T-cell (primary cell): ENCODE results near the gene ABHD6. TPM values are rescaled to one million over a fixed set of nuclear protein-coding genes. Genes with fewer than 3 reads are reported as not detected.

Source experiments
- ATAC-seq, 4 experiments: fragments of 200-7000 bp in 3 of 4; fragments of 150-1000 bp in 1 of 4; cut with Tn5 transposase; replicated peaks in 1 of 4; 1 replicate in 3 of 4; 2 replicates in 1 of 4; pipeline ENCODE4 v1.10.0; 2021; ENCODE audit warnings: moderate library complexity in 3 of 4, mild to moderate bottlenecking in 2 of 4, moderate number of reproducible peaks in 1 of 4
- CTCF ChIA-PET, 2 donors: fragments of 300-600 bp; sonication (Branson Sonifier 250); formaldehyde crosslinking; loops; one replicate each; lab custom pipeline; 2022; ENCODE audit warnings: antibody characterized with exemption in 2 of 2; lab: Charles Lee
- POLR2A ChIA-PET, 2 donors: fragments of 300-600 bp; sonication (Branson Sonifier 250); formaldehyde crosslinking; loops; one replicate each; lab custom pipeline; 2022; ENCODE audit warnings: antibody characterized with exemption in 2 of 2; lab: Charles Lee
- DNase-seq, 35 experiments: peaks; one replicate each; pipeline versions ENCODE4 v3.0.0 to v3.0.0-alpha.2; 2013 to 2023
- H3K27ac ChIP-seq: one replicate; pipeline ENCODE4 v1.5.1; 2013; ENCODE audit warnings: low read length
- H3K27me3 ChIP-seq, 2 experiments: replicated peaks in 1 of 2; 1 replicate in 1 of 2; 2 replicates in 1 of 2; pipeline versions ENCODE4 v1.6.1 to v1.7.0; 2013; ENCODE audit warnings: low read length in 1 of 2, mixed read lengths in 1 of 2; ENCODE audit not compliant: control insufficient read depth in 2 of 2, insufficient read depth in 2 of 2; ENCODE audit errors: extremely low read depth in 1 of 2
- H3K36me3 ChIP-seq, 2 donors: 1 replicate in 1 of 2; 2 replicates in 1 of 2; pipeline versions ENCODE4 v1.6.1 to v1.7.0; 2013; ENCODE audit warnings: low read length in 1 of 2; ENCODE audit not compliant: control insufficient read depth in 2 of 2, insufficient read depth in 1 of 2; ENCODE audit errors: extremely low read depth in 1 of 2
- H3K4me1 ChIP-seq, 2 experiments: 1 replicate in 1 of 2; 2 replicates in 1 of 2; pipeline versions ENCODE4 v1.6.1 to v1.7.0; 2013; ENCODE audit warnings: low read length in 2 of 2, mixed read lengths in 1 of 2; ENCODE audit not compliant: insufficient read depth in 2 of 2, control insufficient read depth in 1 of 2; ENCODE audit errors: extremely low read depth in 1 of 2
- H3K4me3 ChIP-seq, 2 donors: 1 replicate in 1 of 2; 2 replicates in 1 of 2; pipeline versions ENCODE4 v1.5.1 to v1.7.0; 2013; ENCODE audit warnings: mild to moderate bottlenecking in 2 of 2, low read length in 1 of 2, moderate library complexity in 1 of 2; ENCODE audit not compliant: control insufficient read depth in 1 of 2; ENCODE audit errors: extremely low read depth in 1 of 2
- H3K9me3 ChIP-seq: 2 replicates; pipeline ENCODE4 v1.7.0; 2013
- H3K27ac Mint-ChIP-seq, 2 donors: one replicate each; pipeline ENCODE4 v1.8.0; 2020 to 2021; ENCODE audit warnings: mild to moderate bottlenecking in 2 of 2, mixed read lengths in 2 of 2
- H3K27me3 Mint-ChIP-seq, 2 donors: one replicate each; pipeline ENCODE4 v1.8.0; 2021 to 2022; ENCODE audit warnings: mixed read lengths in 2 of 2
- H3K36me3 Mint-ChIP-seq: one replicate; pipeline ENCODE4 v1.8.0; 2021; ENCODE audit warnings: mixed read lengths
- H3K4me1 Mint-ChIP-seq, 3 donors: one replicate each; pipeline ENCODE4 v1.8.0; 2020 to 2022; ENCODE audit warnings: mixed read lengths in 3 of 3, mild to moderate bottlenecking in 1 of 3
- H3K4me3 Mint-ChIP-seq, 3 donors: one replicate each; pipeline ENCODE4 v1.8.0; 2020 to 2022; ENCODE audit warnings: mild to moderate bottlenecking in 3 of 3, mixed read lengths in 3 of 3, moderate library complexity in 3 of 3
- H3K9me3 Mint-ChIP-seq, 3 donors: one replicate each; pipeline ENCODE4 v1.8.0; 2020 to 2022; ENCODE audit warnings: mixed read lengths in 3 of 3
- WGBS: methylation state at CpG from one replicate; pipeline ENCODE4 v1.1.5; 2013; ENCODE audit warnings: missing lambda C conversion rate; ENCODE audit not compliant: insufficient coverage; 5-methylcytosine and 5-hydroxymethylcytosine counted together
- total RNA-seq, 35 experiments: library from RNA in 6 of 35; stranded (reverse) in 6 of 35; fragments of 120-200 nt in 1 of 35; gene quantifications; one replicate each; pipeline versions ENCODE4 v1.2.1 to v1.2.4 and lab custom pipeline; 2013 to 2026

The ABHD6 gene
- total RNA-seq, 5 donors from 2014 or later (not counting 1 experiment from before 2014, with no cell fraction given): 3.9 to 7.0 (median 5.5) TPM

DNA sequence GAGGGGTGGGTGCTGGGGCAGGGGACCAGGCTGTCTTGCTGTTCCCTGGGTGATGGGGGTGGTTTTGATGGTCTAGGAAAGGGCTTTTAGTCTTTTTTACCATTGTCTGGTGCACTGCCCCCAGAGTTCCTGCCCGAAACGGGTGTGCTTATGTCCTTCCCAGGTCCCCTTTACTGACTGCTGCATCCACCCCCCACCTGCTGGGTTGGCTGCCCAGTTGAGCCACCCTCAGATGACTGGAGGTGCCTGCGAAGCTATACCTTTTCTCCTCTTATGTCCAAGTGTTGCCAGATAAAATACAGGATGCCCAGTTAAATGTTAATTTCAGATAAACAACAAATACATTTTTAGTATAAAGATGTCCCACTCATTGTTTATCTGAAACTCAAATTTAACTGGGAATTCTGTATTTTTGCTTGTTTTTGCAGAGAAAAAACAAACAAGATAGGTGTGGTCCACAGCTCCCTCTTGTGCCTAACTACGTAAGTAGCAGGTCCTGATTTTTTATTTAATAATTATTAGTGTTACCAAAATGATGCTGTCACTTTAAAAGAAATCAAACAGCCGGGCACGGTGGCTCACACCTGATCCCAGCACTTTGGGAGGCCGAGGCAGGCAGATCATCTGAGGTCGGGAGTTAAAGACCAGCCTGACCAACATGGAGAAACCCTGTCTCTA is 62.4 kb downstream of the ABHD6 start:
- Mint-ChIP-seq H3K36me3 (no peaks in the 10 kb centered on the region), H3K4me1 (peaks cover 0 to 1% (median 0%) of the 10 kb centered on the region in 3 donors), H3K9me3 (peaks cover 0 to 14% (median 0%) of the 10 kb centered on the region in 3 donors), H3K4me3 (no peak overlapping the region), H3K27me3 (peaks cover 28 to 34% of the 10 kb centered on the region in 2 donors), H3K27ac (no peak overlapping the region)
- ChIA-PET POLR2A (interaction anchor here in 1 of 2 donors (0.6 kb wide), 1 partner anchor 34 kb away, joined by 6 read pairs; no protein-coding TSS in a partner anchor), CTCF (interaction anchor here (0.6 to 1.1 kb wide), 2 partner anchors 36 to 112 kb away, joined by 3 to 6 read pairs; no protein-coding TSS in a partner anchor)
- peaks cover 0 to 32% of the 10 kb centered on the region in 2 experiments for H3K27me3 ChIP-seq
- 5% methylated on average over 3 of the region's 8 CpGs for WGBS
- DNase-seq: peak in 1 of 35 experiments; percentile 16
- H3K9me3 ChIP-seq: no peaks in the 10 kb centered on the region
- no peak overlapping the region for H3K27ac ChIP-seq
- no peaks in the 10 kb centered on the region for H3K36me3 ChIP-seq
- H3K4me3 ChIP-seq: no peak overlapping the region
- ATAC-seq: no peak
- no peaks in the 10 kb centered on the region for H3K4me1 ChIP-seq

DNA sequence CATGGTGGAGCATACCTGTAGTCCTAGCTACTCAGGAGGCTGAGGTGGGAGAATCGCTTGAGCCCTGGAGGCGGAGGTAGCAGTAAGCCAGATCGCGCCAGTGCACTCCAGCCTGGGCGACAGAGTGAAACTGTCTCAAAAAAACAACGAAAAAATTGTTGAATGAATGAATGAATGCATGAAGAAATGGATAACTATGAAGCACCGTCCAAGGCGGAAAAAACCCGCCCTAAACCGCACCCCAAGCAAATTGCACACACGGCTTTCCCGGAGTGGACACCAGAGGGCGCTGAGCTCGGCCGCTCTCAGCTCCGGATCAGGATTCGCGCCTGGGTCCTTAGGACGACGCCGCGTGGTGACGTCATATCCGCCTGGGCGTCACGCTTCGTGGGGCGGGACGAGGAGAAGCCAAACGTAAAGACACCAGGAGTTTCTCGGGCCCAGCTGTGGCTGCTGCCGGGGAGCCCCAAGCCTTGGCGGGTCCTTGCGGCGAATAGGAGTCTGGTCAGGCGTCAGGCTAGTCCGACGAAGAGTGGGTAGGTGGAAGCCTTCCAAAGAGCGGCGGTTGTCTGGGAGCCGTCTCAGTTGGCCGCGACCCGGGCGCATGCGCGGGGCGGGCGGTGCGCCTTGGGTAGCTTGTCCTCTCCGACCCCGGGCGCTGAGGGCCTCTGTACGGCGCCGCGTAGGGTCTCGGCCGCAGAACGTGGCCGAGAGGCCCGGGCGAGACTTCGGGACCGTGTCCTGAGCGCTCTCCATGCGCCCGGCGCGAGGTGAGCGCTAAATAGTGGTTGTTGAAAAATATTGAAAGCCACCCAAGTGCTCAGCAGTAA is 68.5 kb downstream of the ABHD6 start, which contains the start of the genes HTD2 and RPP14:
HTD2 (plus strand) TSS at position 639 of the 830 bp plus-strand sequence. CDS start 11,094 bp downstream, outside the sequence.
RPP14 (plus strand) TSS at position 364 of the 830 bp plus-strand sequence. CDS start 4,085 bp downstream, outside the sequence.
- Mint-ChIP-seq H3K9me3 (peaks cover 0 to 8% (median 0%) of the 10 kb centered on the region in 3 donors), H3K27me3 (peaks cover 13 to 15% of the 10 kb centered on the region in 2 donors), H3K27ac (peak within 1 kb of the TSS; percentile 98 to 99), H3K36me3 (peaks cover 7% of the 10 kb centered on the region), H3K4me1 (peaks cover 33 to 43% (median 38%) of the 10 kb centered on the region in 3 donors), H3K4me3 (peak within 1 kb of the TSS; percentile 92 to 99 (median 97))
- peak within 1 kb of the TSS; percentile 82 to 90 for H3K4me3 ChIP-seq
- CTCF ChIA-PET: interaction anchor here (0.5 to 2.9 kb wide), 33 partner anchors 11 to 1745 kb away, joined by 3 to 53 read pairs (median 4); partner anchors contain the start of genes KCTD6 (in 2 of the 2), ABHD6 (in 1 of the 2), FLNB (in 1 of the 2) and PDHB (in 1 of the 2)
- H3K36me3 ChIP-seq: peaks cover 0 to 14% of the 10 kb centered on the region in 2 donors
- WGBS: 4% methylated on average over 58 of the region's 71 CpGs
- H3K27me3 ChIP-seq: peaks cover 0 to 3% of the 10 kb centered on the region in 2 experiments
- H3K27ac ChIP-seq: peak within 1 kb of the TSS; percentile 95
- DNase-seq: peak; percentile 94 to 100 (median 98)
- H3K4me1 ChIP-seq: peaks cover 14 to 35% of the 10 kb centered on the region in 2 experiments
- no peaks in the 10 kb centered on the region for H3K9me3 ChIP-seq
- POLR2A ChIA-PET: interaction anchor here (0.6 to 1.2 kb wide), 5 partner anchors 13 to 709 kb away, joined by 4 to 5 read pairs (median 4); partner anchors contain the start of gene ARF4 (in 1 of the 2)
- peak; percentile 88 to 93 (median 89) for ATAC-seq

DNA sequence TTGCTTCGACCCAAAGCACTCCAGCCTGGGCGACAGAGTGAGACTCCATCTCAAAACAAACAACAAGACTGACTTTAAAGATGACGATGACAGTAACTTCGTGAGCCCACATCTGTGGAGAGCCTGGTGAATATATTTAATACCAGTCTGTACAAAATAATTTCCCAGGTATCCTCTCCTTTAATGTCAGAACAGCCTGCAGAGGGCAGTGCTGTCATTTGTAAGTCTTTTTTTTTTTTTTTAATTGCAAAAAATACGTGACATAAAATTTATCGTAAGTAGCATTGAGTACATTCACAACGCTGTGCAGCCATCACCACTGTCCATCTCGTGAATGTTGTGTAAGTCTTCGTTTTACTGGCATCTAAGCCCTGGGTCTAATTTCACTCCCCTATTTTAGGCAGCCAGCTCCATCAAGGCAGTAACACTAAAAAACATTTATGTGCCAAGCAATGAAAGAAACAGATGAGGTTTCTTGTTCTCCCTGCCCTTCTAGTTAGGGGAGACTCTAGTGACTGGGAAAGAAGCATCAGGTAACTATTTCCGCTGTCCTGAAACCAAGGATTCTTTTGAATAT is 70.1 kb downstream of the ABHD6 start:
- peak overlapping the region in 1 of 2 donors; percentile 58 for H3K27ac Mint-ChIP-seq
- POLR2A ChIA-PET: interaction anchor here (0.5 to 1.1 kb wide), 3 partner anchors 8 to 70 kb away, joined by 3 to 5 read pairs (median 5); partner anchors contain the start of gene ABHD6 (in 1 of the 2)
- H3K27ac ChIP-seq: peak overlapping the region; percentile 95
- DNase-seq: peak in 26 of 35 experiments; percentile 7 to 75 (median 30)
- H3K9me3 ChIP-seq: no peaks in the 10 kb centered on the region
- H3K36me3 Mint-ChIP-seq: peaks cover 18% of the 10 kb centered on the region
- ATAC-seq: no peak
- WGBS: 43% methylated on average over 2 of the region's 10 CpGs
- peaks cover 14 to 35% of the 10 kb centered on the region in 2 experiments for H3K4me1 ChIP-seq
- peak overlapping the region; percentile 82 to 90 for H3K4me3 ChIP-seq
- H3K4me3 Mint-ChIP-seq: peak overlapping the region; percentile 92 to 99 (median 97)
- H3K9me3 Mint-ChIP-seq: no peaks in the 10 kb centered on the region
- H3K4me1 Mint-ChIP-seq: peaks cover 33 to 46% (median 43%) of the 10 kb centered on the region in 3 donors
- peaks cover 5 to 29% of the 10 kb centered on the region in 2 donors for H3K36me3 ChIP-seq
- H3K27me3 ChIP-seq: no peaks in the 10 kb centered on the region
- CTCF ChIA-PET: interaction anchor here (0.5 to 2.9 kb wide), 18 partner anchors 9 to 324 kb away, joined by 3 to 53 read pairs (median 6); partner anchors contain the start of genes KCTD6 (in 2 of the 2), ABHD6 (in 1 of the 2), FLNB (in 1 of the 2) and PXK (in 1 of the 2)
- H3K27me3 Mint-ChIP-seq: peaks cover under 1 to 2% of the 10 kb centered on the region in 2 donors

DNA sequence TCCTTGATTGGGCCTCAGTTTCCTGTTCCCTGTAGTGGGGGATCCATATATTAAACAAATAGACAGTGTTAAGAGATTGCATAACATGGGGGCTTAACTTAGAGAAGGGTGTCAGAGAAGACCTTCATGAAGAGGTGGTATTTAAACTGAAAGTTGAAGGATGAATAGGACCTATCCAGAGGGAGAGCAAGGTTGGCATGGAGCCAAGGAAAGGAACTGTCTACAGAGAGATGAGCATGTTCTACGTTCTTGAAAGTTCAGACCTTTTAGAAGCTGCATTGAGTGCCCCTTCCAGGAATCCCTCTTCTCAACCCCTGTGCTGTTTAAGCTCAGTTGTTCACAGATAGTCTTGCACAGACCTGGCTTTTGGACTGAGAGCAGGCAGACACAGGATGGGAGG is 71.1 kb downstream of the ABHD6 start:
- H3K4me1 ChIP-seq: peaks cover 14 to 35% of the 10 kb centered on the region in 2 experiments
- no peak overlapping the region for H3K27ac ChIP-seq
- H3K9me3 ChIP-seq: no peaks in the 10 kb centered on the region
- no peaks in the 10 kb centered on the region for H3K9me3 Mint-ChIP-seq
- CTCF ChIA-PET: interaction anchor here (0.5 to 2.9 kb wide), 7 partner anchors 8 to 1827 kb away, joined by 3 to 28 read pairs (median 3); no protein-coding TSS in a partner anchor
- POLR2A ChIA-PET: interaction anchor here in 1 of 2 donors (0.7 kb wide), 1 partner anchor 15 kb away, joined by 3 read pairs; no protein-coding TSS in a partner anchor
- peak overlapping the region; percentile 39 to 58 for H3K27ac Mint-ChIP-seq
- no peak overlapping the region for H3K4me3 ChIP-seq
- no peak for ATAC-seq
- DNase-seq: peak in 1 of 35 experiments; percentile 12
- H3K27me3 Mint-ChIP-seq: no peaks in the 10 kb centered on the region
- H3K4me1 Mint-ChIP-seq: peaks cover 33 to 48% (median 47%) of the 10 kb centered on the region in 3 donors
- WGBS: no CpG with 5 or more reads among the region's 1 CpG
- H3K36me3 Mint-ChIP-seq: peaks cover 24% of the 10 kb centered on the region
- peaks cover 5 to 36% of the 10 kb centered on the region in 2 donors for H3K36me3 ChIP-seq
- peak overlapping the region in 1 of 3 donors; percentile 99 for H3K4me3 Mint-ChIP-seq
- no peaks in the 10 kb centered on the region for H3K27me3 ChIP-seq

DNA sequence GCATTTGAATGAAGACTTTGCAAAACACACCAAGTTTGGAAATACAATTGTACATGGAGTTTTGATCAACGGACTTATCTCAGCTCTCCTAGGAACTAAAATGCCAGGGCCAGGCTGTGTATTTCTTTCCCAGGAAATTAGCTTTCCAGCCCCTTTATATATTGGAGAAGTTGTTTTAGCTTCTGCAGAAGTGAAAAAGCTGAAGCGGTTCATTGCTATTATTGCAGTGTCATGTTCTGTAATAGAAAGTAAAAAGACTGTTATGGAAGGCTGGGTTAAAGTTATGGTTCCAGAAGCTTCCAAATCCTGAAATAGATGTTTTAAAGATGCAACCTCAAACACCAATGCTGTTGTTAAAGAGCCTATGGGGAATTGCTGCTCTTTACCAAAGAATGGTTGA is 80.2 kb downstream of the ABHD6 start:
- DNase-seq: no peak
- Histone ChIP-seq H3K4me3 (no peak overlapping the region), H3K27ac (no peak overlapping the region), H3K36me3 (peaks cover 6 to 50% of the 10 kb centered on the region in 2 donors), H3K27me3 (no peaks in the 10 kb centered on the region), H3K4me1 (no peaks in the 10 kb centered on the region), H3K9me3 (no peaks in the 10 kb centered on the region)
- no peaks in the 10 kb centered on the region for H3K9me3 Mint-ChIP-seq
- peaks cover 38% of the 10 kb centered on the region for H3K36me3 Mint-ChIP-seq
- 100% methylated on average over 1 of the region's 2 CpGs for WGBS
- no peaks in the 10 kb centered on the region for H3K27me3 Mint-ChIP-seq
- H3K4me1 Mint-ChIP-seq: peaks cover 0 to 15% (median 12%) of the 10 kb centered on the region in 3 donors
- no peak overlapping the region for H3K27ac Mint-ChIP-seq
- POLR2A ChIA-PET: interaction anchor here in 1 of 2 donors (0.5 kb wide), 1 partner anchor 218 kb away, joined by 6 read pairs; no protein-coding TSS in a partner anchor
- H3K4me3 Mint-ChIP-seq: no peak overlapping the region
- no peak for ATAC-seq
- CTCF ChIA-PET: interaction anchor here in 1 of 2 donors (3.1 kb wide), 1 partner anchor 11 kb away, joined by 28 read pairs; the partner anchor contains the start of genes HTD2 and RPP14
